HEK293 (cell line): Measurements from ENCODE around the gene BMERB1.

Experiments used
- KLF1 ChIP-seq: fragments of 450-650 bp; formaldehyde crosslinking; IDR thresholded peaks from 2 replicates; pipeline ENCODE4 v1.5.1; 2016; ENCODE audit warnings: missing biosample characterization, missing genetic modification characterization
- KLF16 ChIP-seq: fragments of 450-650 bp; formaldehyde crosslinking; IDR thresholded peaks from 2 replicates; pipeline ENCODE4 v1.5.1; 2017; ENCODE audit warnings: missing biosample characterization, missing genetic modification characterization
- MZF1 ChIP-seq: fragments of 450-650 bp; formaldehyde crosslinking; IDR thresholded peaks from 2 replicates; pipeline ENCODE4 v1.5.1; 2017; ENCODE audit warnings: missing biosample characterization, missing genetic modification characterization, borderline replicate concordance
- SETDB1 ChIP-seq: IDR thresholded peaks from one replicate; pipeline ENCODE4 v1.6.1; 2017; ENCODE audit warnings: mild to moderate bottlenecking, low read length, moderate library complexity, mixed read lengths; ENCODE audit not compliant: insufficient read length
- ZBTB11 ChIP-seq: fragments of 450-650 bp; formaldehyde crosslinking; conservative IDR thresholded peaks from 2 replicates; pipeline ENCODE4 v1.5.1; 2016; ENCODE audit warnings: low read depth, missing biosample characterization, missing genetic modification characterization
- ZBTB17 ChIP-seq: fragments of 450-650 bp; formaldehyde crosslinking; IDR thresholded peaks from 2 replicates; pipeline ENCODE4 v1.5.1; 2016; ENCODE audit warnings: missing biosample characterization, missing genetic modification characterization
- ZBTB48 ChIP-seq: fragments of 450-650 bp; formaldehyde crosslinking; IDR thresholded peaks from 2 replicates; pipeline ENCODE4 v1.5.1; 2016; ENCODE audit warnings: missing biosample characterization, missing genetic modification characterization
- ZNF146 ChIP-seq: fragments of 450-650 bp; formaldehyde crosslinking; IDR thresholded peaks from 2 replicates; pipeline ENCODE4 v1.5.1; 2016; ENCODE audit warnings: missing biosample characterization, missing genetic modification characterization
- ZNF223 ChIP-seq: fragments of 450-650 bp; formaldehyde crosslinking; IDR thresholded peaks from 2 replicates; pipeline ENCODE4 v1.5.1; 2016; ENCODE audit warnings: missing biosample characterization, missing genetic modification characterization
- ZNF335 ChIP-seq: fragments of 450-650 bp; formaldehyde crosslinking; conservative IDR thresholded peaks from 2 replicates; pipeline ENCODE4 v1.5.1; 2016; ENCODE audit warnings: missing biosample characterization, missing genetic modification characterization
- ZNF585B ChIP-seq: fragments of 450-650 bp; formaldehyde crosslinking; IDR thresholded peaks from 2 replicates; pipeline ENCODE4 v1.5.1; 2016; ENCODE audit warnings: missing biosample characterization, missing genetic modification characterization
- ZNF692 ChIP-seq: fragments of 450-650 bp; formaldehyde crosslinking; IDR thresholded peaks from 2 replicates; pipeline ENCODE4 v1.5.1; 2016; ENCODE audit warnings: missing biosample characterization, missing genetic modification characterization
- TF ChIP-seq, protein P1 (sequence below): fragments of 450-650 bp; formaldehyde crosslinking; IDR thresholded peaks from 2 replicates; pipeline ENCODE4 v1.5.1; 2016; ENCODE audit warnings: missing biosample characterization, missing genetic modification characterization
- TF ChIP-seq, protein P2 (sequence below): fragments of 450-650 bp; formaldehyde crosslinking; IDR thresholded peaks from 2 replicates; pipeline ENCODE4 v1.5.1; 2016; ENCODE audit warnings: missing biosample characterization, missing genetic modification characterization

- TF ChIP-seq, protein P1, sequence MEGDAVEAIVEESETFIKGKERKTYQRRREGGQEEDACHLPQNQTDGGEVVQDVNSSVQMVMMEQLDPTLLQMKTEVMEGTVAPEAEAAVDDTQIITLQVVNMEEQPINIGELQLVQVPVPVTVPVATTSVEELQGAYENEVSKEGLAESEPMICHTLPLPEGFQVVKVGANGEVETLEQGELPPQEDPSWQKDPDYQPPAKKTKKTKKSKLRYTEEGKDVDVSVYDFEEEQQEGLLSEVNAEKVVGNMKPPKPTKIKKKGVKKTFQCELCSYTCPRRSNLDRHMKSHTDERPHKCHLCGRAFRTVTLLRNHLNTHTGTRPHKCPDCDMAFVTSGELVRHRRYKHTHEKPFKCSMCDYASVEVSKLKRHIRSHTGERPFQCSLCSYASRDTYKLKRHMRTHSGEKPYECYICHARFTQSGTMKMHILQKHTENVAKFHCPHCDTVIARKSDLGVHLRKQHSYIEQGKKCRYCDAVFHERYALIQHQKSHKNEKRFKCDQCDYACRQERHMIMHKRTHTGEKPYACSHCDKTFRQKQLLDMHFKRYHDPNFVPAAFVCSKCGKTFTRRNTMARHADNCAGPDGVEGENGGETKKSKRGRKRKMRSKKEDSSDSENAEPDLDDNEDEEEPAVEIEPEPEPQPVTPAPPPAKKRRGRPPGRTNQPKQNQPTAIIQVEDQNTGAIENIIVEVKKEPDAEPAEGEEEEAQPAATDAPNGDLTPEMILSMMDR (tag by site-specific recombination) = no peak
- no peak for TF ChIP-seq ZNF692 (tag by site-specific recombination)
- no peak for TF ChIP-seq KLF1 (tag by site-specific recombination)
- no peak for TF ChIP-seq KLF16 (tag by site-specific recombination)
- TF ChIP-seq, protein P2, sequence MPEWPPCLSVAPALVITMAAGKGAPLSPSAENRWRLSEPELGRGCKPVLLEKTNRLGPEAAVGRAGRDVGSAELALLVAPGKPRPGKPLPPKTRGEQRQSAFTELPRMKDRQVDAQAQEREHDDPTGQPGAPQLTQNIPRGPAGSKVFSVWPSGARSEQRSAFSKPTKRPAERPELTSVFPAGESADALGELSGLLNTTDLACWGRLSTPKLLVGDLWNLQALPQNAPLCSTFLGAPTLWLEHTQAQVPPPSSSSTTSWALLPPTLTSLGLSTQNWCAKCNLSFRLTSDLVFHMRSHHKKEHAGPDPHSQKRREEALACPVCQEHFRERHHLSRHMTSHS (tag by site-specific recombination) = no peak
- TF ChIP-seq ZBTB48 (tag by site-specific recombination) = no peak
- no peak for TF ChIP-seq ZNF335
- TF ChIP-seq SETDB1 = no peak
- TF ChIP-seq ZNF223 (tag by site-specific recombination) = no peak
- no peak for TF ChIP-seq ZBTB17
- TF ChIP-seq MZF1 (tag by site-specific recombination) = no peak
- TF ChIP-seq ZNF146 (tag by site-specific recombination) = no peak
- TF ChIP-seq ZBTB11 (tag by site-specific recombination) = no peak
- TF ChIP-seq ZNF585B (tag by site-specific recombination) = no peak
These were observed 138.1 kb downstream of the BMERB1 start for GRCh38 chr16:15572329-15573001.
